HAP-1 (cell line): Measurements from ENCODE around the gene DENND5B.

Experiments
- DNase-seq, 2 experiments: peaks; one replicate each; pipeline ENCODE4 v3.0.0-alpha.2; 2016 to 2020; ENCODE audit warnings: low spot score in 2 of 2
- H3K27me3 ChIP-seq: fragments of 250-450 bp; sonication (Bioruptor Pico); 2 replicates; pipeline ENCODE4 v1.5.1; 2020; ENCODE audit warnings: low read depth, mild to moderate bottlenecking, moderate library complexity
- H3K36me3 ChIP-seq: fragments of 250-450 bp; sonication (Bioruptor Pico); replicated peaks from 2 replicates; pipeline ENCODE4 v1.5.1; 2020; ENCODE audit warnings: mild to moderate bottlenecking
- H3K4me1 ChIP-seq: fragments of 250-450 bp; sonication (Bioruptor Pico); 2 replicates; pipeline ENCODE4 v1.5.1; 2020; ENCODE audit warnings: mild to moderate bottlenecking
- H3K4me3 ChIP-seq: fragments of 250-450 bp; sonication (Bioruptor Pico); 2 replicates; pipeline ENCODE4 v1.5.1; 2020; ENCODE audit warnings: mild to moderate bottlenecking, moderate library complexity
- H3K9me3 ChIP-seq: fragments of 250-450 bp; sonication (Bioruptor Pico); 2 replicates; pipeline ENCODE4 v1.5.1; 2020; ENCODE audit warnings: mild to moderate bottlenecking, moderate library complexity
- in situ Hi-C: fragments of 300-500 bp; cut with MboI; formaldehyde crosslinking; loops from 3 replicates; pipeline ENCODE4 v1.14.3; 2020; ENCODE audit warnings: low sequenced_read_pairs, inconsistent platforms, mixed read lengths

The DENND5B gene

DNA sequence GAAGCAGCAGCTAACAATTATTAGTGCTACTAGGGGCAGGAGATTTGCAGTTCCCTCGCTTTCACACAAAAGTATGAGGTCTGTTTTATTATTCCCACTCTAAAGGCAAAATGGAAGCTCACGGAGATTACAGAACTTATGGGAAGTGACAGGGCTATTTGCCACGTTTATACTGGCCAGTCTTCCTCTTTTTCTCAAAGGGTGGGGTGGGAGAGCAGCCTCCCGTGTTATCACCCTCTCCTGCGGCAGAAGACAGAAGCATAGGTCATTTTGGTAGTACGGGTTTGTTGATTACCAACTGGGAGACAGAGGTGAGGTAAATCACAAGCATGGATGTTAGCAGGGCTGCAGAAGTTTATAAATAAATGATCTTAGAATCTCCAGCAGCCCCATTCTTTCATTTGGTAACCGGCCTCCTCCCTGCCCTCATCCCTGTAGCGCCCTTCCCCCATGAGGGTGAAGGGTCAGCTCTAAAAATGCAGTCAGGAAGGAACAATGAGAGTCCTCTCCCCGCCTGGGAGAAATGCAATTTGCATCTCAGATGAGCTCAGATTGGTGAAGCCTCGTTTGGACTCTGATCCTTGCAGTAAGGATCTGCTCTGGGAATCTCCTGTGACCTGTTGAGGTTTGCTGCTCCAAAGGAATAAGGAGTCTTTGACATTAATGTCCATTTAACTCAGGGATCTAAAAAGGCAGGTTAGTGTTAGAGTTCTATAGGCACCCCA, 220.2 kb downstream of the DENND5B start:
- H3K4me3 ChIP-seq: no peak overlapping the region
- H3K27me3 ChIP-seq: no peaks in the 10 kb centered on the region
- peak; percentile 82 to 85 for DNase-seq
- in situ Hi-C loops: no loop called here
- H3K9me3 ChIP-seq: no peaks in the 10 kb centered on the region
- no peaks in the 10 kb centered on the region for H3K36me3 ChIP-seq
- H3K4me1 ChIP-seq: peaks cover 38% of the 10 kb centered on the region

DNA sequence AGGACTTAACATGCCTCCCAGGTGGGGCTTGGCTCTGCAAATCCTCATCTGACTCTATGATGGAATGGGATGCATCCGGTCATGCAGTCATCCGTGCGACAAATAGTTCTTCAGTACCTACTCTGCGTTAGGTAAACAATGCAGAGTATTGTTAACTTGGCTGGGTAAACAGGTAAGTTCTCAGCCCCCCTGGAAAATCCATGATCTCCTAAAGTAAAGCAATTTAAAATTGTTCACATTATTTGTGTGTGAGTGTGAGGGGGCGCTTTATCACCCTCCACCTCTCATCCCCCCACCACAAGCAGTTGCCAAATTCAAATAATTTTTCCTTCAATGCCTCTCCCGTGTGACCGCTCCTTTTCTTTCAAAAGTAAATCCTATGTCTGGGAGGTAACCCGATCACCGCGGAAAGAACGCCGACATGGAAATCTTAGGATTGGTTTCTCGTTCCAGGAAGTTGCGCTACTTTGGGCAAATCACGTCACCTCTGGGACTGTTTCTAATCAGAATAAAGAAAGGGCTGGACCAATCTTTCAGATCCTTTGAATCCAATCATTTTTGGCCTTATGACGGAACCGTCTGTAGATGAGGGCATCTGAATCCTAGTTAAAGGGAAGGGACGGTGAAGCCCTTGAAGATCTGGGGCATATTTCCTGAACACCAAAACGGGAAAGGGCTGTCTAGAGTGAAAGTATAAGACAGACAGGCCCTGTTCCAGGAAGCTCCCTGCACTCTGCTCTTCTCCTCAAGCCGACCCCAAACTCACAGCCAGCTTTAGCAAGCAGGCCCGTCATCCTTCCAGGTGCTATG, 221.0 kb downstream of the DENND5B start:
- no peaks in the 10 kb centered on the region for H3K36me3 ChIP-seq
- H3K9me3 ChIP-seq: no peaks in the 10 kb centered on the region
- H3K4me3 ChIP-seq: no peak overlapping the region
- DNase-seq: peak in 1 of 2 experiments; percentile 42
- no peaks in the 10 kb centered on the region for H3K27me3 ChIP-seq
- H3K4me1 ChIP-seq: peaks cover 38% of the 10 kb centered on the region
- in situ Hi-C loops: no loop called here

- H3K36me3 ChIP-seq: no peaks in the 10 kb centered on the region
- DNase-seq: peak; percentile 58 to 60
- in situ Hi-C loops: no loop called here
- no peak overlapping the region for H3K4me3 ChIP-seq
- H3K4me1 ChIP-seq: peaks cover 40% of the 10 kb centered on the region
- no peaks in the 10 kb centered on the region for H3K27me3 ChIP-seq
- no peaks in the 10 kb centered on the region for H3K9me3 ChIP-seq
These were observed 222.1 kb downstream of the DENND5B start for GRCh38 chr12:31368666-31369361.

- in situ Hi-C loops: no loop called here
These were observed 224.8 kb downstream of the DENND5B start for GRCh38 chr12:31366104-31366621.

GRCh38 chr12:31363831-31364230, 227.1 kb downstream of the DENND5B start:
- H3K36me3 ChIP-seq: no peaks in the 10 kb centered on the region
- DNase-seq: no peak
- H3K4me1 ChIP-seq: peaks cover 27% of the 10 kb centered on the region
- H3K27me3 ChIP-seq: no peaks in the 10 kb centered on the region
- no peaks in the 10 kb centered on the region for H3K9me3 ChIP-seq
- no peak overlapping the region for H3K4me3 ChIP-seq
- in situ Hi-C loops: no loop called here

More at GRCh38 chr12:31366104-31366621, 224.8 kb downstream of the DENND5B start:
- no peak for DNase-seq
- H3K4me1 ChIP-seq: peaks cover 50% of the 10 kb centered on the region
- H3K36me3 ChIP-seq: no peaks in the 10 kb centered on the region
- no peak overlapping the region for H3K4me3 ChIP-seq
- no peaks in the 10 kb centered on the region for H3K27me3 ChIP-seq
- no peaks in the 10 kb centered on the region for H3K9me3 ChIP-seq

- Histone ChIP-seq H3K4me1 (peaks cover 22% of the 10 kb centered on the region), H3K4me3 (no peak overlapping the region), H3K9me3 (no peaks in the 10 kb centered on the region), H3K36me3 (no peaks in the 10 kb centered on the region), H3K27me3 (no peaks in the 10 kb centered on the region)
- DNase-seq: no peak
- in situ Hi-C loops: no loop called here
These were observed 227.5 kb downstream of the DENND5B start for GRCh38 chr12:31363416-31363809.

GRCh38 chr12:31362759-31363415, 228.0 kb downstream of the DENND5B start:
- DNase-seq: peak; percentile 80 to 88
- H3K4me3 ChIP-seq: no peak overlapping the region
- H3K27me3 ChIP-seq: no peaks in the 10 kb centered on the region
- H3K36me3 ChIP-seq: no peaks in the 10 kb centered on the region
- in situ Hi-C loops: no loop called here
- no peaks in the 10 kb centered on the region for H3K9me3 ChIP-seq
- peaks cover 21% of the 10 kb centered on the region for H3K4me1 ChIP-seq

GRCh38 chr12:31362115-31362758, 228.7 kb downstream of the DENND5B start:
- H3K36me3 ChIP-seq: no peaks in the 10 kb centered on the region
- no peaks in the 10 kb centered on the region for H3K9me3 ChIP-seq
- H3K4me1 ChIP-seq: peaks cover 21% of the 10 kb centered on the region
- peak in 1 of 2 experiments; percentile 42 for DNase-seq
- no peak overlapping the region for H3K4me3 ChIP-seq
- H3K27me3 ChIP-seq: no peaks in the 10 kb centered on the region
- in situ Hi-C loops: no loop called here

DNA sequence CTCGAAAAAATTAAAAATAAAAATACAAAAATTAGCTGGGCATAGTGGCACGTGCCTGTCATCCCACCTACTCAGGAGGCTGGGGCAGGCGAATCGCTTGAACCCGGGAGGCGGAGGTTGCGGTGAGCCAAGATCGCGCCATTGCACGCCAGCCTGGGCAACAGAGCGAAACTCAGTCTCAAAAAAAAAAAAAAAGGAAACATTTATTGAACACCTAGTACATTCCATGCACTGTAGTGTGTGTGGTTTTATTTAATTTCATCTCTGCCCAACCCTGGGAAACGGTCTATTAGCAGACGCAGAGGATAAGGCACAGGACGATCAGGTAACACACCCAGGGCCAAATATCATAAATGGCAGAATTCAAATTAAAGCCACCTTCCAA, 229.2 kb downstream of the DENND5B start:
- DNase-seq: no peak
- Histone ChIP-seq H3K4me1 (peaks cover 21% of the 10 kb centered on the region), H3K9me3 (no peaks in the 10 kb centered on the region), H3K27me3 (no peaks in the 10 kb centered on the region), H3K36me3 (no peaks in the 10 kb centered on the region), H3K4me3 (no peak overlapping the region)
- in situ Hi-C loops: no loop called here

DNA sequence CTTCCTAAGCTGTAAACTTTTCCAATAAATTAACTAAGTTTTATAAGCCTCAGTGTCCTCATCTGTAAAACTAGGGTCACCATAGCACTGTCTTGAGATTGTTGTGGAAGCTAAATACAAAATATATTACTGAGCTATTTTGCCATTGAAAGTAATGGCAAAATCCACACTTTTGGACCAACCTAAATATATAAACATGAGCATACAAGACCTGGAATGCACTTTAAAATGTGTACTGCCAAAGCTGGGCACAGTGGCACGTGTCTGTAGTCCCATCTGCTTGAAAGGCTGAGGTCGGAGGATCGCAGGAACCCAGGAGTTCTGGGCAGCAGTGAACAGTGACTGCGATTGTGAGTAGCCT, 235.2 kb downstream of the DENND5B start:
- Histone ChIP-seq H3K9me3 (no peaks in the 10 kb centered on the region), H3K4me3 (no peak overlapping the region), H3K27me3 (no peaks in the 10 kb centered on the region), H3K4me1 (peaks cover 14% of the 10 kb centered on the region), H3K36me3 (no peaks in the 10 kb centered on the region)
- in situ Hi-C loops: no loop called here
- DNase-seq: no peak

- H3K27me3 ChIP-seq: no peaks in the 10 kb centered on the region
- no peaks in the 10 kb centered on the region for H3K36me3 ChIP-seq
- H3K4me1 ChIP-seq: peaks cover 14% of the 10 kb centered on the region
- H3K4me3 ChIP-seq: no peak overlapping the region
- no peaks in the 10 kb centered on the region for H3K9me3 ChIP-seq
- in situ Hi-C loops: no loop called here
- DNase-seq: peak; percentile 82 to 96
These were observed 236.9 kb downstream of the DENND5B start for GRCh38 chr12:31353750-31354708.

- Histone ChIP-seq H3K27me3 (no peaks in the 10 kb centered on the region), H3K4me3 (no peak overlapping the region), H3K36me3 (no peaks in the 10 kb centered on the region), H3K9me3 (no peaks in the 10 kb centered on the region), H3K4me1 (no peaks in the 10 kb centered on the region)
- DNase-seq: no peak
- in situ Hi-C loops: no loop called here
These were observed 244.7 kb downstream of the DENND5B start for GRCh38 chr12:31346267-31346666.
